ENCODE measurements around the gene KRTAP5-1.
A peak's percentile ranks its signal among the peaks of the same experiment; 100 is the strongest.

The KRTAP5-1 gene

DNA sequence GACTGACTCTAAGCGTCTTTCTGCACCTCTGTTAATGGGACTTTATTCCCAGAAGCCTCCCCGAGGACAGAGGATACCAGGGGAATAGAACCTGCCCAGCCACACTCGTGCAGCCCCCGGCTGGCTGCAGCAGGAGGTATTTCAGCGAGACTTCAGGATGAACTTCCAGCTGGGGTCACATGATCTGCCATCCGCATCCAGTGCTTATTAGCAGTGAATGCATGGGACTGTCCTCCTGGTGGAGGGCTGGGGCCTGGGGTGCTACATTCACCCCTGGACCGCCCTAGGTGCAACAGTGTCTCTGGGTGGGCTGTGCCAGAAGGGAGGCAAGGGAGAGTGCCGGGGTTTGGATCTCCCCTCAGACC is 14.6 kb downstream of the KRTAP5-1 start:
- no peak overlapping the region for H3K27ac ChIP-seq (replicated peaks; ENCODE audit: low read length)
- WGBS, 2 donors (ENCODE audit: extremely low coverage in 2 of 2, insufficient read length in 2 of 2, insufficient replicate concordance in 1 of 2) = no CpG with 5 or more reads among the region's 8 CpGs
- no peak overlapping the region for H3K4me3 ChIP-seq (ENCODE audit: low read length in 2 of 2)

DNA sequence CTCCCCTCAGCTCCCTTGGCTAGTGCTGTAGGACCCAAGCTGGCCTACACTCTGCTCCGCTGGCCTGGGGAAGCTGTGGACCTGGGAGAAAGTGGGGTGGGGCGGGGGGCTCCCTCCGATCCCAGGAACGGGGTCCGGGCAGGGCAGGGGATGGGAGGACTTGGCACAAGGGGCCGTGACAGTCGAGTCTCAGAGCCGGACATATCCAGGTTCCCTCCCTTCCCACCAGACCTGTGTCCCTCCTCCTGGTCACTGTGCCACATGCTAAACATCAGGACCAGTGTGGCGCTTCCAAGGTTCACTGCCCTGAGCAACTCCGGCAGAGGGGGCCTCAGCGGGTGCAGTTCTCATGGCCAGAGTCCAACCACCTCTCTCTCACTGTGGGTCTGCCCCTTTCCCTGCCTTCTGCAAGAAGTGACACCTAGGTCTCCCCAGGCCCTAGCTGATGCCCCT is 15.1 kb downstream of the KRTAP5-1 start:
- no peak overlapping the region for H2BK5ac ChIP-seq (ENCODE audit: low read length)
- no peak overlapping the region for H3K27ac ChIP-seq (replicated peaks; ENCODE audit: low read length)
- H3K4me1 ChIP-seq (ENCODE audit: control insufficient read depth in 2 of 2, insufficient read depth in 1 of 2, low read depth in 1 of 2, low read length in 2 of 2) = peaks cover 19% of the 10 kb centered on the region in 2 donors
- H3K14ac ChIP-seq (ENCODE audit: low read length) = no peak overlapping the region
- no peak overlapping the region for H3K23ac ChIP-seq (ENCODE audit: low read depth, low read length, poor library complexity)
- H3K36me3 ChIP-seq (replicated peaks in 1 of 2; ENCODE audit: control insufficient read depth in 2 of 2, insufficient read depth in 2 of 2, low read length in 2 of 2) = peaks cover 0 to under 1% of the 10 kb centered on the region in 2 donors
- no peak overlapping the region for H3K4me2 ChIP-seq (ENCODE audit: insufficient read depth, low read length, poor library complexity, severe bottlenecking)
- no CpG with 5 or more reads among the region's 11 CpGs for WGBS, 2 donors (ENCODE audit: extremely low coverage in 2 of 2, insufficient read length in 2 of 2, insufficient replicate concordance in 1 of 2)
- H2BK120ac ChIP-seq (ENCODE audit: low read depth, low read length) = no peak overlapping the region
- H3K4ac ChIP-seq (ENCODE audit: low read length) = no peak overlapping the region
- H3K27me3 ChIP-seq (ENCODE audit: control insufficient read depth in 3 of 3, insufficient read depth in 3 of 3, low read depth in 1 of 3, low read length in 3 of 3) = peaks cover 20 to 72% (median 36%) of the 10 kb centered on the region in 3 experiments
- no peak overlapping the region for H4K8ac ChIP-seq (ENCODE audit: low read depth, low read length)
- peak overlapping the region; percentile 19 for H3K18ac ChIP-seq (ENCODE audit: low read length)
- H2BK12ac ChIP-seq (ENCODE audit: low read length) = no peak overlapping the region
- H2BK15ac ChIP-seq (ENCODE audit: low read length) = peak overlapping the region; percentile 54
- no peak overlapping the region for H3K4me3 ChIP-seq (ENCODE audit: low read length in 2 of 2)
- no peak overlapping the region for H2AFZ ChIP-seq (ENCODE audit: low read length)
- H3K9me3 ChIP-seq (replicated peaks in 1 of 2; ENCODE audit: control insufficient read depth in 2 of 2, insufficient read depth in 1 of 2, low read depth in 1 of 2, low read length in 2 of 2) = no peaks in the 10 kb centered on the region
- H3K79me1 ChIP-seq (ENCODE audit: low read depth, low read length) = peaks cover 4% of the 10 kb centered on the region
- no peak overlapping the region for H4K91ac ChIP-seq (ENCODE audit: low read depth, low read length, poor library complexity)
- DNase-seq (ENCODE audit: low spot score) = no peak
- H3K9ac ChIP-seq (ENCODE audit: low read depth, low read length, poor library complexity) = no peak overlapping the region
- peak overlapping the region; percentile 68 for H2AK5ac ChIP-seq (ENCODE audit: low read depth, low read length)

More for the DNA sequence above, 14.6 kb downstream of the KRTAP5-1 start:
- Histone ChIP-seq H2AFZ (ENCODE audit: low read length) (no peak overlapping the region), H3K27me3 (ENCODE audit: control insufficient read depth in 3 of 3, insufficient read depth in 3 of 3, low read depth in 1 of 3, low read length in 3 of 3) (peaks cover 20 to 71% (median 37%) of the 10 kb centered on the region in 3 experiments), H3K23ac (ENCODE audit: low read depth, low read length, poor library complexity) (no peak overlapping the region), H3K4me2 (ENCODE audit: insufficient read depth, low read length, poor library complexity, severe bottlenecking) (no peak overlapping the region), H3K9ac (ENCODE audit: low read depth, low read length, poor library complexity) (no peak overlapping the region), H2BK12ac (ENCODE audit: low read length) (no peak overlapping the region), H4K91ac (ENCODE audit: low read depth, low read length, poor library complexity) (no peak overlapping the region), H3K36me3 (replicated peaks in 1 of 2; ENCODE audit: control insufficient read depth in 2 of 2, insufficient read depth in 2 of 2, low read length in 2 of 2) (no peaks in the 10 kb centered on the region), H4K8ac (ENCODE audit: low read depth, low read length) (no peak overlapping the region), H3K18ac (ENCODE audit: low read length) (peak overlapping the region; percentile 91), H2BK120ac (ENCODE audit: low read depth, low read length) (no peak overlapping the region), H3K79me1 (ENCODE audit: low read depth, low read length) (peaks cover 4% of the 10 kb centered on the region), H3K14ac (ENCODE audit: low read length) (peak overlapping the region; percentile 71), H2BK5ac (ENCODE audit: low read length) (no peak overlapping the region), H3K9me3 (replicated peaks in 1 of 2; ENCODE audit: control insufficient read depth in 2 of 2, insufficient read depth in 1 of 2, low read depth in 1 of 2, low read length in 2 of 2) (no peaks in the 10 kb centered on the region), H3K4ac (ENCODE audit: low read length) (no peak overlapping the region), H2AK5ac (ENCODE audit: low read depth, low read length) (peak overlapping the region; percentile 70), H3K4me1 (ENCODE audit: control insufficient read depth in 2 of 2, insufficient read depth in 1 of 2, low read depth in 1 of 2, low read length in 2 of 2) (peaks cover 18 to 19% of the 10 kb centered on the region in 2 donors), H2BK15ac (ENCODE audit: low read length) (peak overlapping the region; percentile 58)
- DNase-seq (ENCODE audit: low spot score) = no peak

- H2BK12ac ChIP-seq (ENCODE audit: low read length) = peak overlapping the region; percentile 75
- H3K4ac ChIP-seq (ENCODE audit: low read length) = no peak overlapping the region
- peaks cover 4% of the 10 kb centered on the region for H3K79me1 ChIP-seq (ENCODE audit: low read depth, low read length)
- H2AFZ ChIP-seq (ENCODE audit: low read length) = no peak overlapping the region
- H3K27me3 ChIP-seq (ENCODE audit: control insufficient read depth in 3 of 3, insufficient read depth in 3 of 3, low read depth in 1 of 3, low read length in 3 of 3) = peaks cover 18 to 73% (median 31%) of the 10 kb centered on the region in 3 experiments
- H3K4me1 ChIP-seq (ENCODE audit: control insufficient read depth in 2 of 2, insufficient read depth in 1 of 2, low read depth in 1 of 2, low read length in 2 of 2) = peaks cover 23 to 24% of the 10 kb centered on the region in 2 donors
- no peak overlapping the region for H3K18ac ChIP-seq (ENCODE audit: low read length)
- no peak for DNase-seq (ENCODE audit: low spot score)
- WGBS, 2 donors (ENCODE audit: extremely low coverage in 2 of 2, insufficient read length in 2 of 2, insufficient replicate concordance in 1 of 2) = no CpG with 5 or more reads among the region's 14 CpGs
- no peak overlapping the region for H3K4me2 ChIP-seq (ENCODE audit: insufficient read depth, low read length, poor library complexity, severe bottlenecking)
- no peak overlapping the region for H3K27ac ChIP-seq (replicated peaks; ENCODE audit: low read length)
- no peak overlapping the region for H2BK120ac ChIP-seq (ENCODE audit: low read depth, low read length)
- no peak overlapping the region for H3K9ac ChIP-seq (ENCODE audit: low read depth, low read length, poor library complexity)
- no peak overlapping the region for H3K14ac ChIP-seq (ENCODE audit: low read length)
- no peak overlapping the region for H2BK5ac ChIP-seq (ENCODE audit: low read length)
- no peak overlapping the region for H4K91ac ChIP-seq (ENCODE audit: low read depth, low read length, poor library complexity)
- peak overlapping the region; percentile 84 for H2AK5ac ChIP-seq (ENCODE audit: low read depth, low read length)
- H3K23ac ChIP-seq (ENCODE audit: low read depth, low read length, poor library complexity) = peak overlapping the region; percentile 97
- H3K4me3 ChIP-seq (ENCODE audit: low read length in 2 of 2) = no peak overlapping the region
- peaks cover 0 to 2% of the 10 kb centered on the region in 2 donors for H3K36me3 ChIP-seq (replicated peaks in 1 of 2; ENCODE audit: control insufficient read depth in 2 of 2, insufficient read depth in 2 of 2, low read length in 2 of 2)
- H2BK15ac ChIP-seq (ENCODE audit: low read length) = peak overlapping the region; percentile 67
- no peaks in the 10 kb centered on the region for H3K9me3 ChIP-seq (replicated peaks in 1 of 2; ENCODE audit: control insufficient read depth in 2 of 2, insufficient read depth in 1 of 2, low read depth in 1 of 2, low read length in 2 of 2)
- no peak overlapping the region for H4K8ac ChIP-seq (ENCODE audit: low read depth, low read length)
Measured at GRCh38 chr11:1569251-1569780, 15.8 kb downstream of the KRTAP5-1 start.

DNA sequence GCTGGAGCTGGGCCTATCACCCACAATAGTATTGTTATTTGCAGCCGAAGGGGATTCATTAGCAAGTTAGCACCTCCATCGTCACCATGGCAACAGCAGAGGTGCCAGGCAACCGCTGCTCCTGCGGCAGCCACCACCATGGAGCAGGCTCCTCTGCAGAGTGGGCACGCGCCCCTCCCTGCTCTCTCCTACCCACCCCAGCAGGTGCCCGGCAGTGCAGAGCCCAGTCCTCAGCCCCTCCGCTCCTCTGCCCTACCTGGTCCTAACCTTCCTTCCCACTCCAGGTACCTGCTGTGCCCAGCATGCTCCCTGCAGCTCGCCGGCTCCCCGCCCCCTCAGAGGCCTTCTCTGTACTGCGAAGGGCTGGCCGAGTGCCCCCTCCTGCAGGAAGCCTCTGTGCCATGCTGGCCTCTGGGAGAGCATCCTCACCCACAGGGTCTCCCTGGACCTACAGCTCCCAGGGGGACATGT is 16.6 kb downstream of the KRTAP5-1 start:
- Histone ChIP-seq H2BK5ac (ENCODE audit: low read length) (peak overlapping the region; percentile 11), H2AK5ac (ENCODE audit: low read depth, low read length) (peak overlapping the region; percentile 76), H3K4ac (ENCODE audit: low read length) (no peak overlapping the region), H3K79me1 (ENCODE audit: low read depth, low read length) (peaks cover 7% of the 10 kb centered on the region), H3K14ac (ENCODE audit: low read length) (no peak overlapping the region), H3K4me3 (ENCODE audit: low read length in 2 of 2) (no peak overlapping the region), H3K18ac (ENCODE audit: low read length) (peak overlapping the region; percentile 85), H2BK120ac (ENCODE audit: low read depth, low read length) (no peak overlapping the region), H3K4me1 (ENCODE audit: control insufficient read depth in 2 of 2, insufficient read depth in 1 of 2, low read depth in 1 of 2, low read length in 2 of 2) (peaks cover 21 to 28% of the 10 kb centered on the region in 2 donors), H3K9me3 (replicated peaks in 1 of 2; ENCODE audit: control insufficient read depth in 2 of 2, insufficient read depth in 1 of 2, low read depth in 1 of 2, low read length in 2 of 2) (peaks cover 0 to 3% of the 10 kb centered on the region in 2 donors), H2BK12ac (ENCODE audit: low read length) (no peak overlapping the region), H3K4me2 (ENCODE audit: insufficient read depth, low read length, poor library complexity, severe bottlenecking) (no peak overlapping the region), H3K27ac (replicated peaks; ENCODE audit: low read length) (no peak overlapping the region), H3K36me3 (replicated peaks in 1 of 2; ENCODE audit: control insufficient read depth in 2 of 2, insufficient read depth in 2 of 2, low read length in 2 of 2) (peaks cover 0 to 2% of the 10 kb centered on the region in 2 donors), H2BK15ac (ENCODE audit: low read length) (no peak overlapping the region), H3K27me3 (ENCODE audit: control insufficient read depth in 3 of 3, insufficient read depth in 3 of 3, low read depth in 1 of 3, low read length in 3 of 3) (peaks cover 10 to 65% (median 22%) of the 10 kb centered on the region in 3 experiments), H4K8ac (ENCODE audit: low read depth, low read length) (no peak overlapping the region), H2AFZ (ENCODE audit: low read length) (no peak overlapping the region), H3K9ac (ENCODE audit: low read depth, low read length, poor library complexity) (no peak overlapping the region), H4K91ac (ENCODE audit: low read depth, low read length, poor library complexity) (no peak overlapping the region), H3K23ac (ENCODE audit: low read depth, low read length, poor library complexity) (peak overlapping the region; percentile 0)
- WGBS, 2 donors (ENCODE audit: extremely low coverage in 2 of 2, insufficient read length in 2 of 2, insufficient replicate concordance in 1 of 2) = no CpG with 5 or more reads among the region's 13 CpGs
- no peak for DNase-seq (ENCODE audit: low spot score)

All from neuronal stem cell (in vitro differentiated cells).